ENCODE results near the gene DEUP1.

Gene DEUP1

GRCh38 chr11:93478841-93479240 lies 148.3 kb downstream of the DEUP1 start:
- no peak for DNase-seq (ENCODE audit: low read depth)

DNA sequence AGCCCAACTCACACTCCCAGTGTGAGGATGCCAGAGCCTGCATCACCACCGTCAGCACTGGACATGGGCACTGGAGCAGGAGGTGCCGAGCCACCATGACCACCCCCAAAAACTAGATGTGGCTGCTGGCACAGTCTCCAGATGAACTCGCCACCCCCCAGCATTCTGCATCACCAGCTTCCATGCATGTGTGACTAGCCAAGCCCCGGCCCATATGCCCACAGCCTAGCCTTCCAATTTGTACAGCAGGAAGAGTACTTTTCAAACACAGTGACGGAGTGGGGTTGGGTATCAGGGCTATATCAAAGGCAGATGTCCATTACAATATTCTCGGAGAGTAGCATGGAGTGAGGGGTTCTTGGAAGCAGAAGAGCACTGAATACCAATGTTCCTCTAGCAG lies 149.7 kb downstream of the DEUP1 start:
- DNase-seq (ENCODE audit: low read depth): no peak

- no peak for DNase-seq (ENCODE audit: low read depth)
Observed at GRCh38 chr11:93480756-93481155, 150.2 kb downstream of the DEUP1 start.

DNA sequence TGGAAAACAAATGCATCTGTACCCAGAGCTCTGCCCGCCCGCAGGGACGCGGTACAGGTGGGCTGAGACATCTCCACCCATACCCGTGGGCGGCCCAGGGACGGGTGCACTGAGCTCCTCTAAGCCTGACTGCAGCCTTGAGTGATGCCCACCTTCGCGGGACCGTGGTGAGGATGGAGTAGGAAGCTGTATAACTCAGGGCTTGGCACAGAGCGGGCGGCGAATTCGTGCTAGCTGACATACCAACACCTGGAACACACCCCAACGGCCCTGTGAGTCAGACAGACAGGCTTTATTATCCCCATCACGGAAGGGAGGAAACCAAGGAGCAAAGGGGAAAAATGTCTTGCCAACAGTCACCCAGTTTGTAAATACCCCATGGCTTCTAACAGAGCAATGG lies 150.7 kb downstream of the DEUP1 start:
- no peak for DNase-seq (ENCODE audit: low read depth)

DNA sequence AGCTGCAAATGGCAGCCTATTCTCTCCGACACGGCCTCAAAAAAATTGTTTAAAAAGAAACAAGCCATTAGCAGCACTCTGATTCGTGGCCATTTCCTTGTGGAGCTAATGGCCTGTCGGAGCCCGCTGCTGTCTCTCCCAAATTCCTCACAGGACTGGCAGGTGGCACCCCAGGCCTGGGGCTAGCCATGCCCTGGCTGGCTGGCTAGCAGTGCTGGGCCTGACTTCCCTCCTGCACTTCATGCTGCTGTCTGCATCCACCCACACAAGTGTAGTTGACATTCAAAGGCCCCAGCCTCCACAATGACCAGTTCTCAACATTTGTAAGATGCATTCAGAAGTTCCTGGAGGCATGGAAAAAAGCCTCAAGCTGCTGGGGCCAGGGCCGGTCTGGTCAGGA lies 151.2 kb downstream of the DEUP1 start:
- DNase-seq (ENCODE audit: low read depth): no peak

GRCh38 chr11:93482556-93482955 lies 152.0 kb downstream of the DEUP1 start:
- no peak for DNase-seq (ENCODE audit: low read depth)

GRCh38 chr11:93484716-93485115 lies 154.2 kb downstream of the DEUP1 start:
- DNase-seq (ENCODE audit: low read depth): peak; percentile 10

GRCh38 chr11:93485983-93486382 lies 155.4 kb downstream of the DEUP1 start:
- no peak for DNase-seq (ENCODE audit: low read depth)

DNA sequence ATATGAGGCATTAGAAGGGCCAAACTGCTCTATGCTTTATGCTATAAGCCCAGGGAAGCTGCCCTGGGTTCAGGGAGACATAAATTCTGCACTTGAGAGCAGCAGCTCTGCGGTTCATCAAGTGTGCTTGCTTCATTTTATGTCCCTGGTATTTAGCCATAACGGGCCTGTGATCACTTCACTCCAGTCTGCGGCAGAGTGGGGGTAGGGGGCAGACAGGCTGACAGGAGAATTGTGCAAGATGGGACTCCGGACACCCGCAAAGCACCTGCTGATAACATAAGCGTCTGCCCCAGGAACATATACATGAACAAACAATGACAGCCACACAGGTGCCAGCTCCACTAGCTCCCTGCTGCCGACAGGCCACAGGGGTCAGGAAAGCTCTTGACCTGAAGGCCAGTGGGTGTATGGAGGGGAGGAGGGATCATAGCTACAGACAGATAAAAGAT lies 156.5 kb downstream of the DEUP1 start:
- DNase-seq (ENCODE audit: low read depth): no peak
